Activated T-helper 9 cell treated with anti-CD3 and anti-CD28 coated beads, Interleukin-2, amount 50 U/mL, for 16 hours (primary cell): ENCODE measurements around the gene UBQLN4.
"Not testable (repeated sequence)": the region's sequence is repeated elsewhere in the genome, so short reads cannot be mapped to it uniquely, and the experiment has no call there.

Source experiments
- DNase-seq: peaks from one replicate; pipeline ENCODE4 v3.0.0-alpha.2; 2020; ENCODE audit warnings: low read depth

Gene UBQLN4

GRCh38 chr1:156081180-156081916 lies 27.8 kb upstream of the UBQLN4 start:
- no peak for DNase-seq

- DNase-seq = no peak
Measured at GRCh38 chr1:156080863-156081179, 27.2 kb upstream of the UBQLN4 start.

- DNase-seq = no peak
Measured at GRCh38 chr1:156080241-156080862, 26.8 kb upstream of the UBQLN4 start.

GRCh38 chr1:156079762-156080161 lies 26.2 kb upstream of the UBQLN4 start:
- no peak for DNase-seq

GRCh38 chr1:156078728-156079127 lies 25.1 kb upstream of the UBQLN4 start:
- no peak for DNase-seq

GRCh38 chr1:156077430-156077760 lies 23.8 kb upstream of the UBQLN4 start:
- no peak for DNase-seq

- no peak for DNase-seq
Measured at GRCh38 chr1:156076609-156077429, 23.2 kb upstream of the UBQLN4 start.

GRCh38 chr1:156075775-156076204 lies 22.2 kb upstream of the UBQLN4 start:
- no peak for DNase-seq

- DNase-seq = no peak
Measured at GRCh38 chr1:156075162-156075561, 21.6 kb upstream of the UBQLN4 start.

- DNase-seq = no peak
Measured at GRCh38 chr1:156074661-156075060, 21.1 kb upstream of the UBQLN4 start.

GRCh38 chr1:156073740-156074139 lies 20.1 kb upstream of the UBQLN4 start:
- no peak for DNase-seq

- no peak for DNase-seq
Measured at GRCh38 chr1:156073110-156073687, 19.6 kb upstream of the UBQLN4 start.

- DNase-seq = no peak
Measured at GRCh38 chr1:156072251-156072650, 18.7 kb upstream of the UBQLN4 start.

- DNase-seq = not testable (repeated sequence)
Measured at GRCh38 chr1:156071332-156071816, 17.8 kb upstream of the UBQLN4 start.

GRCh38 chr1:156070548-156070947 lies 16.9 kb upstream of the UBQLN4 start:
- no peak for DNase-seq

GRCh38 chr1:156069490-156070455 lies 16.2 kb upstream of the UBQLN4 start:
- no peak for DNase-seq

GRCh38 chr1:156067262-156067661 lies 13.7 kb upstream of the UBQLN4 start:
- no peak for DNase-seq

GRCh38 chr1:156065871-156066270 lies 12.3 kb upstream of the UBQLN4 start:
- DNase-seq = no peak

GRCh38 chr1:156065212-156065611 lies 11.6 kb upstream of the UBQLN4 start:
- DNase-seq = no peak

GRCh38 chr1:156064615-156065014 lies 11.0 kb upstream of the UBQLN4 start:
- no peak for DNase-seq

GRCh38 chr1:156063997-156064285 lies 10.3 kb upstream of the UBQLN4 start:
- DNase-seq = no peak

GRCh38 chr1:156062189-156062588 lies 8.6 kb upstream of the UBQLN4 start:
- DNase-seq = no peak
